HepG2 (cell line): ENCODE results near the gene RSL1D1. TPM values are rescaled to one million over a fixed set of nuclear protein-coding genes. Genes with fewer than 3 reads are reported as not detected.

Experiments
- CENPT ChIP-seq: sonication (generic); formaldehyde crosslinking; IDR thresholded peaks from 2 replicates; pipeline ENCODE4 v1.8.0; 2022; ENCODE audit warnings: low read depth, mild to moderate bottlenecking, moderate library complexity, missing genetic modification reagents
- FOSL2 ChIP-seq: sonication (generic); formaldehyde crosslinking; IDR thresholded peaks from 2 replicates; pipeline ENCODE4 v1.4.0; 2020; ENCODE audit warnings: missing genetic modification reagents
- HNF4A ChIP-seq: sonication (generic); formaldehyde crosslinking; IDR thresholded peaks from 2 replicates; pipeline ENCODE4 v1.4.0; 2020; ENCODE audit warnings: missing genetic modification reagents
- THAP11 ChIP-seq: IDR thresholded peaks from 2 replicates; pipeline ENCODE4 v1.6.1; 2016; ENCODE audit warnings: missing biosample characterization, missing genetic modification reagents
- ZIK1 ChIP-seq: sonication (generic); formaldehyde crosslinking; IDR thresholded peaks from 2 replicates; pipeline ENCODE4 v1.5.0; 2020; ENCODE audit warnings: mild to moderate bottlenecking, low read depth, missing genetic modification reagents, borderline replicate concordance
- ZKSCAN8 ChIP-seq: IDR thresholded peaks from 2 replicates; pipeline ENCODE4 v1.6.1; 2016; ENCODE audit warnings: borderline replicate concordance, missing genetic modification reagents, missing compliant biosample characterization
- ZNF264 ChIP-seq: sonication (generic); formaldehyde crosslinking; IDR thresholded peaks from 2 replicates; pipeline ENCODE4 v1.4.0; 2020; ENCODE audit warnings: missing genetic modification reagents
- ZNF83 ChIP-seq: sonication (generic); formaldehyde crosslinking; IDR thresholded peaks from 2 replicates; pipeline ENCODE4 v1.4.0; 2020; ENCODE audit warnings: missing genetic modification reagents, mild to moderate bottlenecking, borderline replicate concordance
- polyA plus RNA-seq, 8 experiments: library from polyadenylated mRNA; depleted of rRNA in 3 of 8; stranded (reverse) in 7 of 8; unstranded in 1 of 8; fragments of >200 nt; fragmentation: Illumina TruSeq in 4 of 8; extraction: Trizol in 4 of 8; gene quantifications; 2 replicates each; pipeline versions ENCODE4 v1.2.1 to v1.2.3, GENCODE V29; 2011 to 2016; ENCODE audit warnings: low read depth in 4 of 8, missing spikeins in 1 of 8, mixed read lengths in 1 of 8; ENCODE audit not compliant: insufficient read depth in 1 of 8
- total RNA-seq, 5 experiments: library from RNA; depleted of rRNA; stranded (reverse); fragments of >200 nt; fragmentation: Illumina TruSeq; extraction: Trizol; gene quantifications; 2 replicates each; pipeline ENCODE4 v1.2.3, GENCODE V29; 2016; ENCODE audit warnings: low read depth in 1 of 5
- TF ChIP-seq, protein P1 (sequence below): sonication (generic); formaldehyde crosslinking; IDR thresholded peaks from 2 replicates; pipeline ENCODE4 v1.4.0; 2020; ENCODE audit warnings: missing genetic modification reagents
- TF ChIP-seq, protein P2 (sequence below): sonication (generic); formaldehyde crosslinking; IDR thresholded peaks from 2 replicates; pipeline ENCODE4 v1.4.0; 2020; ENCODE audit warnings: missing genetic modification reagents, borderline replicate concordance
- TF ChIP-seq, protein P3 (sequence below), 2 experiments: IDR thresholded peaks; 2 replicates each; pipeline ENCODE4 v1.6.1; 2011 to 2012; ENCODE audit warnings: low read length in 2 of 2, borderline replicate concordance in 1 of 2, low read depth in 1 of 2, mild to moderate bottlenecking in 1 of 2, moderate library complexity in 1 of 2
- TF ChIP-seq, protein P4 (sequence below): sonication (generic); formaldehyde crosslinking; IDR thresholded peaks from 2 replicates; pipeline ENCODE4 v1.5.1; 2020; ENCODE audit warnings: mild to moderate bottlenecking, moderate library complexity, missing genetic modification reagents
- TF ChIP-seq, protein P5 (sequence below): IDR thresholded peaks from 2 replicates; pipeline ENCODE4 v1.6.1; 2016; ENCODE audit warnings: missing genetic modification reagents, missing compliant biosample characterization
- TF ChIP-seq, protein P6 (sequence below): sonication (generic); formaldehyde crosslinking; IDR thresholded peaks from 2 replicates; pipeline ENCODE4 v1.4.0; 2020; ENCODE audit warnings: missing genetic modification reagents, borderline replicate concordance

RSL1D1 gene
- total and polyA plus RNA-seq, 2 of the 13 experiments (the other 11 are each of a cell fraction or from before 2014, with no cell fraction given) = 187 to 343 TPM

DNA sequence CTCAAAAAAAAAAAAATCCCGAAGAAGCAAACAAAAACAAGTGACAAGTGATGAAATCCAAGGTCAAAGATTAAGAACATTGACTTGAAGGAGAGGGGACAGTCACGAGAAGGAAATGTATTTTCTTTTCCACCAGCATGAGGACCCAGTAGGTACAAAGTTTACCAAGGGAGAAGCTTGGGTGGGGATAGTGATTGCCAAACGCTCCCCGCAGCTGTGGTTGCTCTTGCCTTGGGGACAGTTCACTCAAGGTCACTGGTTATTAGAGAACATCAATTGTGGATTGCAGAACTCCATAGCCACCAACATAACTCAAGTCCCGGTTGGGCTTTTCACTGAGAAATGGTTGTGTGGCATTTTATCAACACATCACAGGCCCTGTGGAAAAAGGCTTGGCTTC, 27.0 kb downstream of the RSL1D1 start (continued):
- TF ChIP-seq, protein P1, sequence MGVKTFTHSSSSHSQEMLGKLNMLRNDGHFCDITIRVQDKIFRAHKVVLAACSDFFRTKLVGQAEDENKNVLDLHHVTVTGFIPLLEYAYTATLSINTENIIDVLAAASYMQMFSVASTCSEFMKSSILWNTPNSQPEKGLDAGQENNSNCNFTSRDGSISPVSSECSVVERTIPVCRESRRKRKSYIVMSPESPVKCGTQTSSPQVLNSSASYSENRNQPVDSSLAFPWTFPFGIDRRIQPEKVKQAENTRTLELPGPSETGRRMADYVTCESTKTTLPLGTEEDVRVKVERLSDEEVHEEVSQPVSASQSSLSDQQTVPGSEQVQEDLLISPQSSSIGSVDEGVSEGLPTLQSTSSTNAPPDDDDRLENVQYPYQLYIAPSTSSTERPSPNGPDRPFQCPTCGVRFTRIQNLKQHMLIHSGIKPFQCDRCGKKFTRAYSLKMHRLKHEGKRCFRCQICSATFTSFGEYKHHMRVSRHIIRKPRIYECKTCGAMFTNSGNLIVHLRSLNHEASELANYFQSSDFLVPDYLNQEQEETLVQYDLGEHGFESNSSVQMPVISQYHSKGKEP = no peak
- TF ChIP-seq ZIK1 (CRISPR knock-in tag) = no peak
- TF ChIP-seq, protein P2, sequence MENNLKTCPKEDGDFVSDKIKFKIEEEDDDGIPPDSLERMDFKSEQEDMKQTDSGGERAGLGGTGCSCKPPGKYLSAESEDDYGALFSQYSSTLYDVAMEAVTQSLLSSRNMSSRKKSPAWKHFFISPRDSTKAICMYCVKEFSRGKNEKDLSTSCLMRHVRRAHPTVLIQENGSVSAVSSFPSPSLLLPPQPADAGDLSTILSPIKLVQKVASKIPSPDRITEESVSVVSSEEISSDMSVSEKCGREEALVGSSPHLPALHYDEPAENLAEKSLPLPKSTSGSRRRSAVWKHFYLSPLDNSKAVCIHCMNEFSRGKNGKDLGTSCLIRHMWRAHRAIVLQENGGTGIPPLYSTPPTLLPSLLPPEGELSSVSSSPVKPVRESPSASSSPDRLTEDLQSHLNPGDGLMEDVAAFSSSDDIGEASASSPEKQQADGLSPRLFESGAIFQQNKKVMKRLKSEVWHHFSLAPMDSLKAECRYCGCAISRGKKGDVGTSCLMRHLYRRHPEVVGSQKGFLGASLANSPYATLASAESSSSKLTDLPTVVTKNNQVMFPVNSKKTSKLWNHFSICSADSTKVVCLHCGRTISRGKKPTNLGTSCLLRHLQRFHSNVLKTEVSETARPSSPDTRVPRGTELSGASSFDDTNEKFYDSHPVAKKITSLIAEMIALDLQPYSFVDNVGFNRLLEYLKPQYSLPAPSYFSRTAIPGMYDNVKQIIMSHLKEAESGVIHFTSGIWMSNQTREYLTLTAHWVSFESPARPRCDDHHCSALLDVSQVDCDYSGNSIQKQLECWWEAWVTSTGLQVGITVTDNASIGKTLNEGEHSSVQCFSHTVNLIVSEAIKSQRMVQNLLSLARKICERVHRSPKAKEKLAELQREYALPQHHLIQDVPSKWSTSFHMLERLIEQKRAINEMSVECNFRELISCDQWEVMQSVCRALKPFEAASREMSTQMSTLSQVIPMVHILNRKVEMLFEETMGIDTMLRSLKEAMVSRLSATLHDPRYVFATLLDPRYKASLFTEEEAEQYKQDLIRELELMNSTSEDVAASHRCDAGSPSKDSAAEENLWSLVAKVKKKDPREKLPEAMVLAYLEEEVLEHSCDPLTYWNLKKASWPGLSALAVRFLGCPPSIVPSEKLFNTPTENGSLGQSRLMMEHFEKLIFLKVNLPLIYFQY = 0 out of 2 replicates have a peak, but pooled peaks have one; percentile 36
- peak; percentile 39 for TF ChIP-seq FOSL2
- TF ChIP-seq CENPT = no peak
- TF ChIP-seq HNF4A = peak; percentile 83
- TF ChIP-seq ZKSCAN8 (CRISPR knock-in tag) = no peak
- 0 out of 2 replicates have a peak, but pooled peaks have one; percentile 25 for TF ChIP-seq THAP11 (CRISPR knock-in tag)
- TF ChIP-seq, protein P3, sequence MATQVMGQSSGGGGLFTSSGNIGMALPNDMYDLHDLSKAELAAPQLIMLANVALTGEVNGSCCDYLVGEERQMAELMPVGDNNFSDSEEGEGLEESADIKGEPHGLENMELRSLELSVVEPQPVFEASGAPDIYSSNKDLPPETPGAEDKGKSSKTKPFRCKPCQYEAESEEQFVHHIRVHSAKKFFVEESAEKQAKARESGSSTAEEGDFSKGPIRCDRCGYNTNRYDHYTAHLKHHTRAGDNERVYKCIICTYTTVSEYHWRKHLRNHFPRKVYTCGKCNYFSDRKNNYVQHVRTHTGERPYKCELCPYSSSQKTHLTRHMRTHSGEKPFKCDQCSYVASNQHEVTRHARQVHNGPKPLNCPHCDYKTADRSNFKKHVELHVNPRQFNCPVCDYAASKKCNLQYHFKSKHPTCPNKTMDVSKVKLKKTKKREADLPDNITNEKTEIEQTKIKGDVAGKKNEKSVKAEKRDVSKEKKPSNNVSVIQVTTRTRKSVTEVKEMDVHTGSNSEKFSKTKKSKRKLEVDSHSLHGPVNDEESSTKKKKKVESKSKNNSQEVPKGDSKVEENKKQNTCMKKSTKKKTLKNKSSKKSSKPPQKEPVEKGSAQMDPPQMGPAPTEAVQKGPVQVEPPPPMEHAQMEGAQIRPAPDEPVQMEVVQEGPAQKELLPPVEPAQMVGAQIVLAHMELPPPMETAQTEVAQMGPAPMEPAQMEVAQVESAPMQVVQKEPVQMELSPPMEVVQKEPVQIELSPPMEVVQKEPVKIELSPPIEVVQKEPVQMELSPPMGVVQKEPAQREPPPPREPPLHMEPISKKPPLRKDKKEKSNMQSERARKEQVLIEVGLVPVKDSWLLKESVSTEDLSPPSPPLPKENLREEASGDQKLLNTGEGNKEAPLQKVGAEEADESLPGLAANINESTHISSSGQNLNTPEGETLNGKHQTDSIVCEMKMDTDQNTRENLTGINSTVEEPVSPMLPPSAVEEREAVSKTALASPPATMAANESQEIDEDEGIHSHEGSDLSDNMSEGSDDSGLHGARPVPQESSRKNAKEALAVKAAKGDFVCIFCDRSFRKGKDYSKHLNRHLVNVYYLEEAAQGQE (IDR thresholded peaks at IDR 0.05; ENCODE audit: borderline replicate concordance in 1 of 2, low read depth in 1 of 2, low read length in 2 of 2) = no peak
- TF ChIP-seq, protein P4, sequence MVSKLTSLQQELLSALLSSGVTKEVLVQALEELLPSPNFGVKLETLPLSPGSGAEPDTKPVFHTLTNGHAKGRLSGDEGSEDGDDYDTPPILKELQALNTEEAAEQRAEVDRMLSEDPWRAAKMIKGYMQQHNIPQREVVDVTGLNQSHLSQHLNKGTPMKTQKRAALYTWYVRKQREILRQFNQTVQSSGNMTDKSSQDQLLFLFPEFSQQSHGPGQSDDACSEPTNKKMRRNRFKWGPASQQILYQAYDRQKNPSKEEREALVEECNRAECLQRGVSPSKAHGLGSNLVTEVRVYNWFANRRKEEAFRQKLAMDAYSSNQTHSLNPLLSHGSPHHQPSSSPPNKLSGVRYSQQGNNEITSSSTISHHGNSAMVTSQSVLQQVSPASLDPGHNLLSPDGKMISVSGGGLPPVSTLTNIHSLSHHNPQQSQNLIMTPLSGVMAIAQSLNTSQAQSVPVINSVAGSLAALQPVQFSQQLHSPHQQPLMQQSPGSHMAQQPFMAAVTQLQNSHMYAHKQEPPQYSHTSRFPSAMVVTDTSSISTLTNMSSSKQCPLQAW = peak; percentile 36; the same call in 1 of the 2 replicates
- TF ChIP-seq ZNF264 (CRISPR knock-in tag) = no peak
- TF ChIP-seq, protein P5, sequence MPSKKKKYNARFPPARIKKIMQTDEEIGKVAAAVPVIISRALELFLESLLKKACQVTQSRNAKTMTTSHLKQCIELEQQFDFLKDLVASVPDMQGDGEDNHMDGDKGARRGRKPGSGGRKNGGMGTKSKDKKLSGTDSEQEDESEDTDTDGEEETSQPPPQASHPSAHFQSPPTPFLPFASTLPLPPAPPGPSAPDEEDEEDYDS (CRISPR knock-in tag) = 0 out of 2 replicates have a peak, but pooled peaks have one; percentile 24
- TF ChIP-seq, protein P6, sequence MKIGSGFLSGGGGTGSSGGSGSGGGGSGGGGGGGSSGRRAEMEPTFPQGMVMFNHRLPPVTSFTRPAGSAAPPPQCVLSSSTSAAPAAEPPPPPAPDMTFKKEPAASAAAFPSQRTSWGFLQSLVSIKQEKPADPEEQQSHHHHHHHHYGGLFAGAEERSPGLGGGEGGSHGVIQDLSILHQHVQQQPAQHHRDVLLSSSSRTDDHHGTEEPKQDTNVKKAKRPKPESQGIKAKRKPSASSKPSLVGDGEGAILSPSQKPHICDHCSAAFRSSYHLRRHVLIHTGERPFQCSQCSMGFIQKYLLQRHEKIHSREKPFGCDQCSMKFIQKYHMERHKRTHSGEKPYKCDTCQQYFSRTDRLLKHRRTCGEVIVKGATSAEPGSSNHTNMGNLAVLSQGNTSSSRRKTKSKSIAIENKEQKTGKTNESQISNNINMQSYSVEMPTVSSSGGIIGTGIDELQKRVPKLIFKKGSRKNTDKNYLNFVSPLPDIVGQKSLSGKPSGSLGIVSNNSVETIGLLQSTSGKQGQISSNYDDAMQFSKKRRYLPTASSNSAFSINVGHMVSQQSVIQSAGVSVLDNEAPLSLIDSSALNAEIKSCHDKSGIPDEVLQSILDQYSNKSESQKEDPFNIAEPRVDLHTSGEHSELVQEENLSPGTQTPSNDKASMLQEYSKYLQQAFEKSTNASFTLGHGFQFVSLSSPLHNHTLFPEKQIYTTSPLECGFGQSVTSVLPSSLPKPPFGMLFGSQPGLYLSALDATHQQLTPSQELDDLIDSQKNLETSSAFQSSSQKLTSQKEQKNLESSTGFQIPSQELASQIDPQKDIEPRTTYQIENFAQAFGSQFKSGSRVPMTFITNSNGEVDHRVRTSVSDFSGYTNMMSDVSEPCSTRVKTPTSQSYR = 0 out of 2 replicates have a peak, but pooled peaks have one; percentile 16
- no peak for TF ChIP-seq ZNF83 (CRISPR knock-in tag)
